SK-N-SH (cell line): ENCODE data around the gene PXMP2. TPM values are rescaled to one million over a fixed set of nuclear protein-coding genes. Genes with fewer than 3 reads are reported as not detected.

ENCODE experiments used
- CTCF ChIA-PET: fragments of 300-600, 350-600 bp; formaldehyde crosslinking; extraction: SDS; loops from one replicate; lab custom pipeline; 2021; lab: Yijun Ruan, JAX
- POLR2A ChIA-PET: fragments of 350-600 bp; sonication (Branson Sonifier 250); formaldehyde crosslinking; extraction: SDS; loops from one replicate; lab custom pipeline; 2020; ENCODE audit warnings: antibody characterized with exemption, inconsistent platforms; lab: Yijun Ruan, JAX
- DNase-seq: peaks from one replicate; pipeline ENCODE4 v3.0.0; 2012
- H2AFZ ChIP-seq: fragments of 200-600 bp; sonication (generic); 2 replicates; pipeline ENCODE4 v1.8.1; 2016; ENCODE audit warnings: antibody characterized with exemption, mild to moderate bottlenecking, low read depth
- H3F3A ChIP-seq: fragments of 200-600 bp; sonication (generic); replicated peaks from 2 replicates; pipeline ENCODE3; 2016; ENCODE audit warnings: antibody characterized with exemption, mild to moderate bottlenecking; ENCODE audit not compliant: insufficient read depth
- H3K27ac ChIP-seq, 2 experiments: fragments of 200-500 bp in 1 of 2; fragments of 200-600 bp in 1 of 2; sonication (Bioruptor generic) in 1 of 2; sonication (generic), shearing (Covaris generic) in 1 of 2; 2 replicates each; pipeline versions ENCODE4 v1.5.1 to v1.6.1; 2014 to 2016; ENCODE audit warnings: low read depth in 2 of 2, inconsistent platforms in 1 of 2, low read length in 1 of 2, mild to moderate bottlenecking in 1 of 2, mixed read lengths in 1 of 2
- H3K27me3 ChIP-seq: fragments of 200-600 bp; sonication (generic), shearing (Covaris generic); 2 replicates; pipeline ENCODE4 v1.6.1; 2016; ENCODE audit warnings: mixed run types; ENCODE audit not compliant: insufficient read depth
- H3K36me3 ChIP-seq, 2 experiments: fragments of 200-500 bp in 1 of 2; fragments of 200-600 bp in 1 of 2; sonication (Bioruptor generic) in 1 of 2; sonication (generic) in 1 of 2; replicated peaks in 1 of 2; 2 replicates each; pipeline versions ENCODE3 to v1.5.1; 2014 to 2016; ENCODE audit warnings: low read length in 1 of 2, mild to moderate bottlenecking in 1 of 2; ENCODE audit not compliant: insufficient read depth in 2 of 2, control insufficient read depth in 1 of 2
- H3K4me1 ChIP-seq, 2 experiments: fragments of 200-500 bp in 1 of 2; fragments of 200-600 bp in 1 of 2; sonication (Bioruptor generic) in 1 of 2; sonication (generic), shearing (Covaris generic) in 1 of 2; 2 replicates each; pipeline versions ENCODE4 v1.5.1 to v1.6.1; 2014 to 2016; ENCODE audit warnings: low read depth in 1 of 2, low read length in 1 of 2, mixed run types in 1 of 2; ENCODE audit not compliant: insufficient read depth in 2 of 2, control insufficient read depth in 1 of 2
- H3K4me2 ChIP-seq: fragments of 200-600 bp; sonication (generic), shearing (Covaris generic); 2 replicates; pipeline ENCODE4 v1.6.1; 2017; ENCODE audit warnings: mixed run types
- H3K4me3 ChIP-seq, 2 experiments: fragments of 200-500 bp in 1 of 2; fragments of 200-600 bp in 1 of 2; sonication (Bioruptor generic) in 1 of 2; sonication (generic), shearing (Covaris generic) in 1 of 2; 2 replicates each; pipeline versions ENCODE4 v1.5.1 to v1.8.1; 2014 to 2016; ENCODE audit warnings: low read depth in 2 of 2, inconsistent platforms in 1 of 2, low read length in 1 of 2, mild to moderate bottlenecking in 1 of 2, mixed read lengths in 1 of 2, moderate library complexity in 1 of 2
- H3K79me2 ChIP-seq: fragments of 200-600 bp; sonication (generic); 2 replicates; pipeline ENCODE4 v1.8.1; 2017; ENCODE audit warnings: mild to moderate bottlenecking; ENCODE audit not compliant: insufficient read depth
- H3K9ac ChIP-seq: fragments of 200-600 bp; sonication (generic); 2 replicates; pipeline ENCODE4 v1.6.1; 2017; ENCODE audit warnings: mixed run types
- H3K9me2 ChIP-seq: fragments of 200-600 bp; sonication (generic); 2 replicates; pipeline ENCODE4 v1.6.1; 2017; ENCODE audit warnings: mixed run types
- H3K9me3 ChIP-seq: fragments of 200-600 bp; sonication (generic); 2 replicates; pipeline ENCODE4 v1.6.1; 2017; ENCODE audit warnings: mixed run types, mild to moderate bottlenecking, moderate library complexity
- H4K20me1 ChIP-seq: fragments of 200-600 bp; sonication (generic); 2 replicates; pipeline ENCODE4 v1.6.1; 2017; ENCODE audit warnings: mild to moderate bottlenecking, mixed run types; ENCODE audit not compliant: insufficient read depth
- CHD2 ChIP-seq: fragments of 150-350 bp; IDR thresholded peaks from 2 replicates; pipeline ENCODE4 v1.6.1; 2018; ENCODE audit warnings: low read length; ENCODE audit not compliant: partially characterized antibody
- CTCF ChIP-seq: fragments of 200-600 bp; sonication (generic); IDR thresholded peaks from 2 replicates; pipeline ENCODE4 v1.6.1; 2017; ENCODE audit warnings: antibody characterized with exemption, mild to moderate bottlenecking, moderate library complexity
- ELF1 ChIP-seq: IDR thresholded peaks from 2 replicates; pipeline ENCODE4 v1.4.0; 2012
- EP300 ChIP-seq, 2 experiments: IDR thresholded peaks; 2 replicates each; pipeline versions ENCODE4 v1.4.0 to v1.6.1; 2012; ENCODE audit warnings: borderline replicate concordance in 1 of 2, low read depth in 1 of 2, low read length in 1 of 2
- GABPA ChIP-seq: IDR thresholded peaks from 2 replicates; pipeline ENCODE4 v1.4.0; 2012; ENCODE audit warnings: low read depth, mild to moderate bottlenecking
- JUND ChIP-seq: IDR thresholded peaks from 2 replicates; pipeline ENCODE4 v1.4.0; 2012
- MAX ChIP-seq: IDR thresholded peaks from 2 replicates; pipeline ENCODE4 v1.4.0; 2012; ENCODE audit warnings: low read depth
- MEF2A ChIP-seq: IDR thresholded peaks from 2 replicates; pipeline ENCODE4 v1.4.0; 2012; ENCODE audit warnings: low read depth, borderline replicate concordance
- MXI1 ChIP-seq: IDR thresholded peaks from 2 replicates; pipeline ENCODE4 v1.6.1; 2012; ENCODE audit warnings: mild to moderate bottlenecking, low read depth, low read length, improper control_type of control experiment
- PBX3 ChIP-seq: IDR thresholded peaks from 2 replicates; pipeline ENCODE4; 2012
- RFX5 ChIP-seq: IDR thresholded peaks from 2 replicates; pipeline ENCODE4 v1.6.1; 2012; ENCODE audit warnings: mild to moderate bottlenecking, improper control_type of control experiment, low read length
- RXRA ChIP-seq: IDR thresholded peaks from 2 replicates; pipeline ENCODE4 v1.4.0; 2012; ENCODE audit warnings: low read depth, mild to moderate bottlenecking, borderline replicate concordance
- SIN3A ChIP-seq: IDR thresholded peaks from 2 replicates; pipeline ENCODE4 v1.6.1; 2012; ENCODE audit warnings: low read depth, mild to moderate bottlenecking, low read length, moderate library complexity, borderline replicate concordance
- SMC3 ChIP-seq: IDR thresholded peaks from 2 replicates; pipeline ENCODE4 v1.6.1; 2012; ENCODE audit warnings: low read depth, low read length, improper control_type of control experiment
- TAF1 ChIP-seq: IDR thresholded peaks from 2 replicates; pipeline ENCODE4 v1.6.1; 2012; ENCODE audit warnings: low read depth, mild to moderate bottlenecking, low read length, moderate library complexity, borderline replicate concordance
- USF1 ChIP-seq: IDR thresholded peaks from 2 replicates; pipeline ENCODE4 v1.4.0; 2012; ENCODE audit warnings: low read depth, borderline replicate concordance
- YY1 ChIP-seq: IDR thresholded peaks from 2 replicates; pipeline ENCODE4 v1.4.0; 2012; ENCODE audit warnings: low read depth, mild to moderate bottlenecking
- ZBTB33 ChIP-seq: IDR thresholded peaks from 2 replicates; pipeline ENCODE4 v1.4.0; 2012; ENCODE audit warnings: low read depth, borderline replicate concordance
- WGBS: methylation state at CpG from one replicate; pipeline ENCODE4 v1.1.6; 2017; ENCODE audit warnings: low lambda C conversion rate; 5-methylcytosine and 5-hydroxymethylcytosine counted together
- polyA plus RNA-seq, 3 experiments: library from polyadenylated mRNA; depleted of rRNA; stranded (reverse); fragments of >200 nt; gene quantifications; 2 replicates each; pipeline ENCODE4 v1.2.3, GENCODE V29; 2012

Gene PXMP2
- polyA plus RNA-seq, 1 of the 3 experiments (the other 2 are of a cell fraction) = 35.8 TPM

GRCh38 chr12:132675757-132676432, 11.5 kb upstream of the PXMP2 start:
- CTCF ChIA-PET = interaction anchor here (1.0 kb wide), 2 partner anchors 11 to 92 kb away, joined by 3 read pairs; no protein-coding TSS in a partner anchor
- Histone ChIP-seq H3K4me1 (no peaks in the 10 kb centered on the region), H3K4me3 (no peak overlapping the region), H3K9me2 (no peaks in the 10 kb centered on the region), H3K27ac (no peak overlapping the region), H3K9ac (no peak overlapping the region), H3K27me3 (no peaks in the 10 kb centered on the region), H2AFZ (no peak overlapping the region), H3K79me2 (peaks cover 23% of the 10 kb centered on the region), H3K36me3 (peaks cover 13 to 54% of the 10 kb centered on the region in 2 experiments), H4K20me1 (peaks cover 12% of the 10 kb centered on the region; the same call in 1 of the 2 replicates), H3K9me3 (no peaks in the 10 kb centered on the region), H3K4me2 (no peak overlapping the region), H3F3A (no peaks in the 10 kb centered on the region)
- POLR2A ChIA-PET = no interaction called here
- TF ChIP-seq MAX (no peak), TAF1 (no peak), CHD2 (no peak), SMC3 (no peak), MXI1 (no peak), YY1 (no peak), CTCF (no peak), USF1 (no peak), SIN3A (no peak), JUND (no peak), ELF1 (no peak), GABPA (no peak), RXRA (no peak)
- 97% methylated on average over 14 of the region's 14 CpGs for WGBS
- DNase-seq = no peak

GRCh38 chr12:132677492-132677891, 9.9 kb upstream of the PXMP2 start:
- TF ChIP-seq CTCF = no peak
- no peak for TF ChIP-seq MEF2A
- TF ChIP-seq ZBTB33 = no peak
- no peak for TF ChIP-seq RFX5
- TF ChIP-seq SMC3 = no peak
- no peak for TF ChIP-seq EP300 (IDR thresholded peaks at IDR 0.05; ENCODE audit: borderline replicate concordance in 1 of 2, low read depth in 1 of 2, low read length in 1 of 2)
- TF ChIP-seq YY1 = no peak
- TF ChIP-seq USF1 = no peak
- TF ChIP-seq ELF1 = no peak
- TF ChIP-seq PBX3 = no peak
- Histone ChIP-seq H3K27me3 (no peaks in the 10 kb centered on the region), H3K4me1 (no peaks in the 10 kb centered on the region), H2AFZ (no peak overlapping the region), H4K20me1 (peaks cover 18% of the 10 kb centered on the region; the same call in 1 of the 2 replicates), H3K9ac (no peak overlapping the region), H3K79me2 (peaks cover 36% of the 10 kb centered on the region), H3K9me2 (no peaks in the 10 kb centered on the region), H3K4me2 (no peak overlapping the region), H3K27ac (no peak overlapping the region), H3K9me3 (no peaks in the 10 kb centered on the region), H3K4me3 (no peak overlapping the region), H3K36me3 (peaks cover 13 to 44% of the 10 kb centered on the region in 2 experiments), H3F3A (no peaks in the 10 kb centered on the region)
- no peak for DNase-seq
- WGBS = 92% methylated on average over 9 of the region's 9 CpGs
- ChIA-PET POLR2A (no interaction called here), CTCF (interaction anchor here (1.2 kb wide), 1 partner anchor 26 kb away, joined by 4 read pairs; no protein-coding TSS in a partner anchor)
